HG03175 (cell line): ENCODE measurements around the gene SPEG.

ENCODE experiments used
- ATAC-seq: cut with Tn5 transposase; IDR thresholded peaks from one replicate; pipeline ENCODE4 v1.9.1; 2021; ENCODE audit warnings: mild to moderate bottlenecking, moderate library complexity; ENCODE audit not compliant: unreplicated experiment

Gene SPEG

GRCh38 chr2:219493086-219493485, 58.4 kb downstream of the SPEG start:
- ATAC-seq, result no peak

GRCh38 chr2:219494952-219495530, 60.4 kb downstream of the SPEG start:
- no peak for ATAC-seq

GRCh38 chr2:219495531-219496122, 61.0 kb downstream of the SPEG start:
- ATAC-seq, result no peak

DNA sequence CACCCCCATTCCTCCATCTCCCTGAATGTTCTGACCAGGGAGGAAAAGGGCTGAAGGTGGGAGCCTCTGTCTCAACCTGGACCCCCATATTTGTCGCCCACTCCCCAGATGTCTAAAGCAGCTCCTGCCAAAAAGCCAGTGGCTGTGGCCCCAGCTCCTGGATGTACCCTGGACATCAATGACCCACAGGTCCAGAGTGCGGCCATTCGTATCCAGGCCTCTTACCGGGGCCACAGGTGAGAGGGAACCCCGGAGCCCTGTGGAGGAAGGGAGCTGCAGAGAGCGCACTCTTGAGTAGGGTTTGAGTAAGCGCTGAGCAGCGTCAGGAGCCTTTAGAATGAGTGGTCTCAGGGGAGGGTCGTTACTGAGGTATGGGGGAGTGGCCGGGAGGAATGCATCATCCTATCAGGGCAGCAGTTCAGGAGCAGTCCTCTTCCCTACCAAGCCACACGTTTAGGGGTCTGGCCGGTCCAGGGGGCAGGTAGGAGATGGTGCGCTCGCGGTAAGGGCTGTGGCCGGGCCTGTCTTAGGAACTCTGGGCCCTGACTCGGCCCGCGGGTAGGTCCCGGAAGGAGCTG, 61.7 kb downstream of the SPEG start:
- ATAC-seq, result no peak

- no peak for ATAC-seq
These were observed 62.3 kb downstream of the SPEG start for GRCh38 chr2:219496825-219497494.

DNA sequence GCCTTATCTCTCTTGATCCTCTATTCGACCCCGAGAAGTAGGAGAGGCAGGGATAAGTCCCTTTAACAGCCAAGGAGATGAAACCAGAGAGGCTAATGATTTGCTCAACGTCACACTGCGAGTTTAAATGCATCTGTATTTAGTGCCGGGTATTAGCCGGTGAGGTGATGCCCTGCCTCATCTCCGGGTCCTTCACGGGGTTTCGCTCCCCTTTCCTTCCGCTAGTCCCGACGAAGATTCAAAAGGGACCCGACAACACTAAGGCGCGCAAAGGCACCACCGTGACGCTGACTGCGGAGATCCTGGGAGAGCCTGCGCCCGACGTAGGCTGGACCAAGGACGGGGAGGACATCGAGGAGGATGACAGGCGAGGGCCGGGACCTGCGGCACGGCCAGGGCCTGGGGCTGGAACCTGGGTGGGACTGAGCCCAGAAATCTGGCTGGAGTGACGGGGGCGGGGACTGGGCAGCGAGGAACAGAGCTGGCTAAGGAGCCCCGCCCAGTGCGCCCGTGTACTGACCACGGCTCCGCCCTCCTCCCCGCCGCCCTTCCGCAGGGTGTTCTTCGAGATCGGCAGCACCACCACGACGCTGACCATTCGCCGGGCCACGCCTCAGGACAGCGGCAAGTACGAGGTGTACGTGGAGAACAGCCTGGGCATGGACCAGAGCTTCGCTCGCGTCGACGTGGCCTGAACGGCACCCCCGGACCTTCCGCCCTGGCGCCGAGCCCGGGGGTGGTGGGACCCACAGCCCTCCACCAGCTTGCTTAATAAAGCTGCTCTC, 63.0 kb downstream of the SPEG start:
- ATAC-seq, result peak; percentile 11

DNA sequence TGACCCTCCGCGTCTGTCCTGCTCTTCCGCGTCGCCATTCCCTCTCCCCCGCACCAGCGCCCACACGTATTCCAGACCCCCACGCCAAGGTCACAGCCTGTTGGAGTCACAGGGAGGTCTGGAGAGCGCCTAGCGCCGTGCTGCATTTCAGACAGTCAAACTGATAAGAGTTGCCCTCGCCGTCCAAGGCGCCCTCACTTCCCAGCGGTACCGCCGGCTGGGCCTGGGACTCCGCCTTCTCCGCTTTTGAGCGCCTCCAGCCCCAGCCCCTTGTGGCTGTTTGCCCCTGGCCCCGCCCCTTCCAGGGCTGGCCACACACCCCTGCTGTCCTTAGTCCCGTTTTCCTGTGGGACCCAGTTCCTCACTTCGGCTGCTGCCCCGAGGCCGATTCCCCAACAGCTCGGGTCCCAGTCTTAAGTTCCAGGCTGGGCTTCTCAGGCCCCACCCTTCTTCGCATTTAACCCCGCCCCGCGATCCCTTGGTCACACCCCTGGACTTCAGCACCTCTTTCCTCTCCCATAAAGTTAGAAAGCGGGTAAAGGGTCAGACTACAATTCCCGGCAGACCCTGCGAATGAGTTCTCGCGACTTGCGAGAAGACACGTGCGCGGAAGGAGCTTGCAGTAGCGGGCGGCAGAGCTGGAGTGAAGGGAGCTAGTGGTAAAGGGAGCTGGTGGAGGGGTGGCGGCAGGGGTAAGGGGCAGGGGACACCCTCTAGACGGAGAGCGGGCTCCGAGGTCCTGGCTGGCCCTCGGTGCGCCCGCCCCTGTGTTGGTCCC, 63.8 kb downstream of the SPEG start, which contains the start of gene GMPPA:
Gene GMPPA, plus strand, starts transcription at position 612 of the 778 bp plus-strand sequence. CDS start 1,085 bp downstream, outside the sequence.
- peak; percentile 95 for ATAC-seq

- no peak for ATAC-seq
These were observed 64.3 kb downstream of the SPEG start for GRCh38 chr2:219499058-219499307.

- ATAC-seq, result no peak
These were observed 64.9 kb downstream of the SPEG start for GRCh38 chr2:219499555-219499954.

GRCh38 chr2:219500135-219500534, 65.5 kb downstream of the SPEG start:
- no peak for ATAC-seq

DNA sequence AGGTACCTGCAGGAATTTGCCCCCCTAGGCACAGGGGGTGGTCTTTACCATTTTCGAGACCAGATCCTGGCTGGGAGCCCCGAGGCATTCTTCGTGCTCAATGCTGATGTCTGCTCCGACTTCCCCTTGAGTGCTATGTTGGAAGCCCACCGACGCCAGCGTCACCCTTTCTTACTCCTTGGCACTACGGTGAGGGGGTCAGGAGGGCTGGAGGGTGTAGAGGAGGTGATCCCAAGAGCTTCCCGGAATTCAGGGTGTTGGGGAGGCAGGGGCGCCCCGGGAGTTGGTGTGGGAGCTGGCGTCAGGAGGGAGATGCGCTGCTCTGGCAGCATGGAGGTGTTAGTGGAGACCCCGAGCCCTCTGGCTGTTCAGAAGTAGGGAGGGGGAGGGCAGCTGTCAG, 67.2 kb downstream of the SPEG start:
- no peak for ATAC-seq

DNA sequence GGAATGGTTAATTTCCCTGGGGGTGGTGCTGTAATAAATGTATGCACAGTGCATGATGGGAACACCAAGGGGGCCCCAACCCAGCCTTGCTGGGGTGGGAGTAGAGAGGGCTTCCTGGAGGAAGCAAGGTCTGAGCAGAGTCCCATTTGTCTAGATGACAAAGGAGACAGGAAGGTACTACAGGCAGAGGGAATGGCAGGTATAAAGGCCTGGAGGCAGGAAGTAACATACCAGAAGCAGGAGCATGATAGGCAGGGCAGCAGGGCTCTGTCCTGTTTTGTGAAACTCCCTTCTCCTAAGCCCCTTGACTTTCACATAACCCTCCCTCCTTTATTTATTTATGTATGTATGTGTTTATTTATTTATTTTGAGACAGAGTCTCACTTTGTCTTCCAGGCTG, 68.0 kb downstream of the SPEG start:
- no peak for ATAC-seq

DNA sequence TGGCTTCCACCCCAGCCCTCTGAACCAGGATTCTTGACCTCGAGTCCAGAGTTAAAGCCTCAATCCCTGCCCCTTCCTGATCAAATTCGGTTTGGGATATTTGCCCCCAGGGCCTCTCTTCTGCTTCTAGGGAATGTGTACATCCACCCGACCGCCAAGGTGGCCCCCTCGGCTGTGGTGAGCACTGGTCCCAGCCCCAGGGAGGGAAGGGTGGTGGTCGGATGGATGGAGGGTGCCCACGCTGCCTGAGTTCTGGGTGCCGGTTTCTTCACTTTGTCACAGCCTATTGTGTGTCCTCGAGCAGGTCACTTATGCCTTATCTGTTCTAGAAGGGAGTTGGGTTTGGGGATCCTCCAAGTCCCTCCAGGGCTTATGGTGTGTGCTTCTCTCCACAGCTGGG, 70.9 kb downstream of the SPEG start:
- ATAC-seq, result no peak

DNA sequence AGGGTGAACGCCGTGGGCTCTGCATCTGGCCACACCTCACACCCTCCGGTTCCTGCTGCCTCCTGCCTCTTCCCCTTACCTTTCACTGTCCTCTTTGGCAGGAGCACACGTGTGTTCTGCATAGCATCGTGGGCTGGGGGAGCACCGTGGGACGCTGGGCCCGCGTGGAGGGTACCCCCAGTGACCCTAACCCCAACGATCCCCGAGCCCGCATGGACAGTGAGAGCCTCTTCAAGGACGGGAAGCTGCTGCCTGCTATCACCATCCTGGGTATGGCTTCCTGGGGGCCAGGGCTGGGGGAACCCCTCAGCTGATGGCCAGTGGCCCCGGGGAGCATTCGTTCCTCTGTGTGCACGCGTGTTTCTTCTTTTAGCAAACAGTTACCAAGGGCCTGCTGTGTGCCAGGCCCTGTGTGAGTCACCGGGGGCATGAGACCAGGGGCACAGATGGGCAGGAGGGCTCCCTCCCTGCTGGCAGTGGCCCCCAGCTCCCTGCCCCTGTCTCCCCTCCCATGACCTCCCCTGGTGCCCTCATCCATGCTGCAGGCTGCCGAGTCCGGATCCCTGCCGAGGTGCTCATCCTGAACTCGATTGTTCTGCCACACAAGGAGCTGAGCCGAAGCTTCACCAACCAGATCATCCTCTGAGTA, 71.6 kb downstream of the SPEG start:
- ATAC-seq, result no peak

- no peak for ATAC-seq
These were observed 72.3 kb downstream of the SPEG start for GRCh38 chr2:219506802-219507526.

GRCh38 chr2:219507581-219508443, 73.2 kb downstream of the SPEG start:
- ATAC-seq, result no peak

DNA sequence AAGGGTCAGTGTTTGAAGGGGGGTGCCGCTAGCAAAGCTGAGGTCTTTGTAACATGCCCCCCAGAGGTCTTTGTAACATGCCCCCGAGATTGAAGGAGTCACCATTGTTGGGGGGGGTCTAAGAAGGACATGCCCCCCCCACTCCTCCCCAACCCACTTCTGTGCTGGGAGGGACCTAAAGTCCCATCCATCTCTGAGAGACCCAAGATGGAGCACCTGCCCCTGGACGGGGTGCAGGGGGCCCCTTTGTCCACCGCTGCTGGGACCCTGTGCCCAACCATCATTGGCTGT, 73.7 kb downstream of the SPEG start:
- no peak for ATAC-seq

DNA sequence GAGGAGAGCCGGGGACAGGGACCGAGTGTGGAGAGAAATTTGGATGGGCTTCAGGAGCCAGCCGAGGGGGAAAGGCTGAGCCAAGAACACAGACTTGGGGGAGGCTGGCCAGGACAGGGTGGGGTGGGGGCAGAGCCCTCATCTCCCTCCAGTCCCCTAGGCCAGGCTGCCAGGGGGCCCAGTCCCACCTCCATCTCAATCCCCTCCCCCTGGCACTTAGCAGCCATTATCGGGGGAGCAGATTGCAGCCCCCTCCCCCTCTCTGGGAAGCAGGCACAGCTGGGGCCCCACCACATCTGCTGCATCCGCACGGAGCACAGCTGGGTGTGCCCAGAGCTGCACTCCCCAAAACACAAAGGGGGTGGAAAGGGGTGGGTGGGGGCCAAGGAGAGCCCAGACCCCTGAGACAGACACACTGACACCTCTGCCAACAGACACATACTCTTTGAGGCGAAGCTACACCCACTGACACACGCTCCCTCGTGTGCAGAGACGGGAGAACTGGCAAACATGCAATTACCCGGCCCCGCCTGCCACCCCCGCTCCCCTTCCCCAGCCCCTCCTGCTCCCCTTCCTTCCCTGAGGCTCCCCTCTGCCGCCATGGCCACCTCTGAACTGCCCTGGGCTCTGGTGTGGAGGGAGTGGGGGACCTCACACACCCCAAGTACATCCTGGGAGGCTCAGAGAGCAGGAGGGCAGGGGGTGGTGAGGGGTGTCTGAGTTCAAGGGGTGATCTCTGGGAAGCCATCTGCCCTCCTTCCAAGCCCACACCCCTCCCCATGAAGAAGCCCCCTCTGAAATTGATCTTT, 74.5 kb downstream of the SPEG start:
- peak; percentile 18 for ATAC-seq
